Kidney (tissue), 14 donors: ENCODE results near the gene SMIM12. TPM values are rescaled to one million over a fixed set of nuclear protein-coding genes. Genes with fewer than 3 reads are reported as not detected.

ENCODE experiments used
- DNase-seq, 5 donors: peaks; one replicate each; pipeline ENCODE4 v3.0.0-alpha.2; 2013 to 2020
- FAIRE-seq: peaks from 2 replicates; lab custom pipeline; 2012; peaks lifted over from hg19 to GRCh38; lab: Jason Lieb, UNC
- H3K27ac ChIP-seq, 2 donors: one replicate each; pipeline ENCODE4 v1.7.0; 2013; ENCODE audit warnings: low read depth in 2 of 2, low read length in 2 of 2, inconsistent platforms in 1 of 2
- H3K27me3 ChIP-seq: one replicate; pipeline ENCODE4 v1.7.1; 2013; ENCODE audit warnings: low read length, inconsistent platforms; ENCODE audit not compliant: control insufficient read depth, insufficient read depth
- H3K36me3 ChIP-seq, 3 donors: one replicate each; pipeline versions ENCODE4 v1.7.0 to v1.7.1; 2013; ENCODE audit warnings: low read length in 3 of 3, control low read depth in 1 of 3, inconsistent platforms in 1 of 3; ENCODE audit not compliant: insufficient read depth in 3 of 3, control insufficient read depth in 2 of 3
- H3K4me1 ChIP-seq, 3 donors: one replicate each; pipeline versions ENCODE4 v1.7.0 to v1.7.1; 2013; ENCODE audit warnings: low read length in 3 of 3, inconsistent platforms in 1 of 3, low read depth in 1 of 3; ENCODE audit not compliant: control insufficient read depth in 2 of 3, insufficient read depth in 2 of 3
- H3K4me3 ChIP-seq, 3 donors: one replicate each; pipeline versions ENCODE4 v1.7.0 to v1.8.1; 2013; ENCODE audit warnings: low read length in 3 of 3, control low read depth in 1 of 3, inconsistent platforms in 1 of 3
- H3K9ac ChIP-seq, 3 donors: one replicate each; pipeline versions ENCODE4 v1.7.0 to v1.7.1; 2013; ENCODE audit warnings: low read length in 3 of 3, control low read depth in 1 of 3, inconsistent platforms in 1 of 3
- H3K9me3 ChIP-seq, 3 donors: one replicate each; pipeline versions ENCODE4 v1.7.0 to v1.7.1; 2013; ENCODE audit warnings: low read length in 3 of 3, control low read depth in 1 of 3, inconsistent platforms in 1 of 3; ENCODE audit not compliant: control insufficient read depth in 2 of 3, insufficient read depth in 1 of 3
- CTCF ChIP-seq: IDR thresholded peaks from 3 replicates; pipeline ENCODE4 v1.5.1; 2012; ENCODE audit warnings: mild to moderate bottlenecking, moderate library complexity, borderline replicate concordance; ENCODE audit not compliant: insufficient read depth; ENCODE audit errors: extremely low read depth
- intact Hi-C: fragments of 100-400 bp; cut with DNase I; formaldehyde crosslinking; loops from one replicate; pipeline ENCODE4 v1.11.1; 2022
- polyA plus RNA-seq: library from polyadenylated mRNA; stranded (reverse); fragments of 350-450 nt; fragmentation: Illumina TruSeq; extraction: RNeasy Lipid Tissue Mini Kit (QIAGEN cat#74804); gene quantifications from one replicate; pipeline ENCODE4 v1.2.3, GENCODE V29; 2014; ENCODE audit warnings: low read depth, low replicate concordance; ENCODE audit not compliant: insufficient read depth
- total RNA-seq: library from RNA; stranded (reverse); fragmentation: NEBNext Ultra II Directional; extraction: Animal tissue kit (Norgen Biotek cat#: 25700); gene quantifications from one replicate; pipeline ENCODE4 v1.2.1, GENCODE V29; 2021
- donor health status: control.
- donor health status: control.
- donor health status: control.
- donor health status: control.
- donor health status: control.
- donor health status: DM: yes; HTN: yes; CAD: no.
- donor health status: Normal renal cell carcinoma (clear cell type).

SMIM12 gene
- total and polyA plus RNA-seq, 2 donors from 2014 or later = 49.2 to 85.9 TPM

GRCh38 chr1:34867415-34867814 is 7.9 kb upstream of the SMIM12 start:
- H3K9me3 ChIP-seq = no peaks in the 10 kb centered on the region
- no peaks in the 10 kb centered on the region for H3K36me3 ChIP-seq
- DNase-seq (no peak), FAIRE-seq (no peak)
- H3K9ac ChIP-seq = no peak overlapping the region
- H3K4me1 ChIP-seq = peaks cover 0 to 2% (median 0%) of the 10 kb centered on the region in 3 donors
- H3K27ac ChIP-seq = no peak overlapping the region
- H3K27me3 ChIP-seq = no peaks in the 10 kb centered on the region
- no peak for TF ChIP-seq CTCF
- intact Hi-C loops = no loop called here
- H3K4me3 ChIP-seq = no peak overlapping the region

GRCh38 chr1:34866762-34867109 is 7.2 kb upstream of the SMIM12 start:
- H3K27ac ChIP-seq = peak overlapping the region; percentile 91 to 92
- H3K9me3 ChIP-seq = no peaks in the 10 kb centered on the region
- FAIRE-seq (no peak), DNase-seq (no peak)
- H3K9ac ChIP-seq = peak overlapping the region in 2 of 3 donors; percentile 70 to 75
- H3K4me3 ChIP-seq = peak overlapping the region in 2 of 3 donors; percentile 56 to 79
- intact Hi-C loops = no loop called here
- H3K36me3 ChIP-seq = no peaks in the 10 kb centered on the region
- peaks cover 0 to 2% (median 0%) of the 10 kb centered on the region in 3 donors for H3K4me1 ChIP-seq
- no peaks in the 10 kb centered on the region for H3K27me3 ChIP-seq
- no peak for TF ChIP-seq CTCF

GRCh38 chr1:34865981-34866761 is 6.6 kb upstream of the SMIM12 start:
- peak overlapping the region; percentile 54 to 79 (median 56) for H3K4me3 ChIP-seq
- TF ChIP-seq CTCF = peak; percentile 92
- peaks cover 0 to 2% (median 0%) of the 10 kb centered on the region in 3 donors for H3K4me1 ChIP-seq
- no peaks in the 10 kb centered on the region for H3K36me3 ChIP-seq
- H3K9ac ChIP-seq = peak overlapping the region; percentile 33 to 75 (median 70)
- H3K27me3 ChIP-seq = no peaks in the 10 kb centered on the region
- H3K27ac ChIP-seq = peak overlapping the region; percentile 91 to 92
- DNase-seq (peak; percentile 78 to 93 (median 88)), FAIRE-seq (no peak)
- intact Hi-C loops = no loop called here
- no peaks in the 10 kb centered on the region for H3K9me3 ChIP-seq
